ENCODE results near the gene SHH.

Gene SHH

GRCh38 chr7:155860840-155861479 is 48.7 kb upstream of the SHH start (continued):
- TF ChIP-seq ZNF155 (tag by site-specific recombination; IDR thresholded peaks at IDR 0.05) (no peak), ZSCAN16 (tag by site-specific recombination; IDR thresholded peaks at IDR 0.05) (no peak), ZNF394 (tag by site-specific recombination; IDR thresholded peaks at IDR 0.05; ENCODE audit: borderline replicate concordance) (no peak), ZNF19 (tag by site-specific recombination; IDR thresholded peaks at IDR 0.05; ENCODE audit: low read depth) (no peak), ZFP37 (tag by site-specific recombination; IDR thresholded peaks at IDR 0.05) (no peak), TSHZ1 (tag by site-specific recombination; IDR thresholded peaks at IDR 0.05; ENCODE audit: borderline replicate concordance) (no peak), ZNF610 (tag by site-specific recombination; IDR thresholded peaks at IDR 0.05; ENCODE audit: borderline replicate concordance) (no peak), ZNF23 (tag by site-specific recombination; IDR thresholded peaks at IDR 0.05; ENCODE audit: borderline replicate concordance) (no peak), HOXA7 (CRISPR knock-in tag; IDR thresholded peaks at IDR 0.05; ENCODE audit: borderline replicate concordance) (no peak), ZNF776 (tag by site-specific recombination; IDR thresholded peaks at IDR 0.05; ENCODE audit: borderline replicate concordance) (no peak), ZNF488 (tag by site-specific recombination; IDR thresholded peaks at IDR 0.05) (no peak), ZNF704 (tag by site-specific recombination; IDR thresholded peaks at IDR 0.05) (no peak), MEIS1 (CRISPR knock-in tag; IDR thresholded peaks at IDR 0.05; ENCODE audit: borderline replicate concordance) (no peak), MYNN (tag by site-specific recombination; IDR thresholded peaks at IDR 0.05; ENCODE audit: borderline replicate concordance) (no peak), KLF17 (tag by site-specific recombination; IDR thresholded peaks at IDR 0.05) (no peak), TRIM28 (IDR thresholded peaks at IDR 0.05; ENCODE audit: borderline replicate concordance, low read length) (no peak), RBAK (tag by site-specific recombination; IDR thresholded peaks at IDR 0.05) (no peak), ZNF121 (tag by site-specific recombination; IDR thresholded peaks at IDR 0.05) (no peak), ZNF404 (tag by site-specific recombination; IDR thresholded peaks at IDR 0.05) (no peak), ZBTB7A (tag by site-specific recombination; IDR thresholded peaks at IDR 0.05; ENCODE audit: low read depth) (no peak), ZNF292 (tag by site-specific recombination; IDR thresholded peaks at IDR 0.05; ENCODE audit: borderline replicate concordance, low read depth) (no peak), EGR2 (tag by site-specific recombination; IDR thresholded peaks at IDR 0.05; ENCODE audit: low read depth) (no peak), ZNF248 (tag by site-specific recombination; IDR thresholded peaks at IDR 0.05) (no peak), ZNF548 (tag by site-specific recombination; IDR thresholded peaks at IDR 0.05) (no peak), ZNF654 (tag by site-specific recombination; IDR thresholded peaks at IDR 0.05; ENCODE audit: low read depth) (no peak), ZNF629 (tag by site-specific recombination; IDR thresholded peaks at IDR 0.05) (peak; percentile 86), ZNF544 (tag by site-specific recombination; IDR thresholded peaks at IDR 0.05) (no peak), ZNF521 (tag by site-specific recombination; IDR thresholded peaks at IDR 0.05) (no peak), BCL11A (tag by site-specific recombination; IDR thresholded peaks at IDR 0.05; ENCODE audit: low read depth) (no peak), ZNF777 (tag by site-specific recombination; IDR thresholded peaks at IDR 0.05; ENCODE audit: borderline replicate concordance) (no peak), ZNF555 (tag by site-specific recombination; conservative IDR thresholded peaks at IDR 0.05) (no peak), ZSCAN5A (tag by site-specific recombination; IDR thresholded peaks at IDR 0.05) (no peak)
